GM12873 (cell line): ENCODE measurements around the gene ANO6.

ENCODE experiments used
- CTCF ChIP-seq: IDR thresholded peaks from 2 replicates; pipeline ENCODE4 v1.5.1; 2012; ENCODE audit warnings: low read depth, mild to moderate bottlenecking, moderate library complexity, low read length, control low read depth; ENCODE audit not compliant: insufficient read depth; ENCODE audit errors: missing control alignments

ANO6 gene

GRCh38 chr12:45260104-45260815, 44.4 kb downstream of the ANO6 start:
- no peak for TF ChIP-seq CTCF

- TF ChIP-seq CTCF = no peak
Measured at GRCh38 chr12:45260854-45261253, 45.0 kb downstream of the ANO6 start.

GRCh38 chr12:45263587-45263986, 47.7 kb downstream of the ANO6 start:
- no peak for TF ChIP-seq CTCF

- TF ChIP-seq CTCF = peak; percentile 34
Measured at GRCh38 chr12:45268672-45269411, 52.9 kb downstream of the ANO6 start.

- TF ChIP-seq CTCF = no peak
Measured at GRCh38 chr12:45269412-45269751, 53.5 kb downstream of the ANO6 start.

GRCh38 chr12:45270951-45271350, 55.1 kb downstream of the ANO6 start:
- no peak for TF ChIP-seq CTCF

- no peak for TF ChIP-seq CTCF
Measured at GRCh38 chr12:45273717-45274271, 57.9 kb downstream of the ANO6 start.
